UCSD-AML1 (cell line): Measurements from ENCODE around the gene CTSD.
"Not testable (repeated sequence)": the region's sequence is repeated elsewhere in the genome, so short reads cannot be mapped to it uniquely, and the experiment has no call there.

ENCODE experiments used
- DNase-seq: peaks from one replicate; lab custom pipeline; 2025; ENCODE audit not compliant: unreplicated experiment; lab: John Stamatoyannopoulos, UW

Gene CTSD

GRCh38 chr11:1770528-1770927 lies 6.8 kb upstream of the CTSD start:
- no peak for DNase-seq

- DNase-seq: no peak
Observed at GRCh38 chr11:1770061-1770460, 6.3 kb upstream of the CTSD start.

- DNase-seq: not testable (repeated sequence)
Observed at GRCh38 chr11:1769304-1769936, 5.7 kb upstream of the CTSD start.

- no peak for DNase-seq
Observed at GRCh38 chr11:1768141-1768469, 4.4 kb upstream of the CTSD start.

- DNase-seq: no peak
Observed at GRCh38 chr11:1767399-1768140, 3.8 kb upstream of the CTSD start.

- no peak for DNase-seq
Observed at GRCh38 chr11:1766719-1767398, 3.1 kb upstream of the CTSD start.

- peak; percentile 36 for DNase-seq
Observed at GRCh38 chr11:1765871-1766718, 2.4 kb upstream of the CTSD start.

- no peak for DNase-seq
Observed at GRCh38 chr11:1763336-1763795, 361 bp downstream of the CTSD start.

- DNase-seq: no peak
Observed at GRCh38 chr11:1762537-1763302, 1.0 kb downstream of the CTSD start.

- no peak for DNase-seq
Observed at GRCh38 chr11:1761857-1762536, 1.7 kb downstream of the CTSD start.

GRCh38 chr11:1761110-1761856 lies 2.4 kb downstream of the CTSD start:
- no peak for DNase-seq

- peak; percentile 37 for DNase-seq
Observed at GRCh38 chr11:1760351-1761109, 3.2 kb downstream of the CTSD start.

GRCh38 chr11:1759851-1760220 lies 3.9 kb downstream of the CTSD start:
- DNase-seq: no peak

GRCh38 chr11:1759151-1759850 lies 4.4 kb downstream of the CTSD start:
- DNase-seq: no peak

- DNase-seq: no peak
Observed at GRCh38 chr11:1758611-1759150, 5.0 kb downstream of the CTSD start.

- peak; percentile 87 for DNase-seq
Observed at GRCh38 chr11:1757861-1758610, 5.7 kb downstream of the CTSD start.
